Lower leg skin (tissue), 3 donors: ENCODE data around the gene SMIM32.

Experiments
- POLR2A ChIP-seq, 2 donors: fragments of 450-650 bp; IDR thresholded peaks; one replicate each; pipeline ENCODE4 v1.6.1; 2016 to 2017; ENCODE audit warnings: antibody characterized with exemption in 2 of 2, mild to moderate bottlenecking in 1 of 2, moderate library complexity in 1 of 2
- TF ChIP-seq, protein P1 (sequence below), 3 donors: fragments of 450-650 bp; IDR thresholded peaks; one replicate each; pipeline ENCODE4 v1.5.1; 2016; ENCODE audit warnings: antibody characterized with exemption in 3 of 3, mild to moderate bottlenecking in 3 of 3, moderate library complexity in 2 of 3

GRCh38 chr5:136228136-136228757 lies 35.3 kb upstream of the SMIM32 start:
- TF ChIP-seq, protein P1, sequence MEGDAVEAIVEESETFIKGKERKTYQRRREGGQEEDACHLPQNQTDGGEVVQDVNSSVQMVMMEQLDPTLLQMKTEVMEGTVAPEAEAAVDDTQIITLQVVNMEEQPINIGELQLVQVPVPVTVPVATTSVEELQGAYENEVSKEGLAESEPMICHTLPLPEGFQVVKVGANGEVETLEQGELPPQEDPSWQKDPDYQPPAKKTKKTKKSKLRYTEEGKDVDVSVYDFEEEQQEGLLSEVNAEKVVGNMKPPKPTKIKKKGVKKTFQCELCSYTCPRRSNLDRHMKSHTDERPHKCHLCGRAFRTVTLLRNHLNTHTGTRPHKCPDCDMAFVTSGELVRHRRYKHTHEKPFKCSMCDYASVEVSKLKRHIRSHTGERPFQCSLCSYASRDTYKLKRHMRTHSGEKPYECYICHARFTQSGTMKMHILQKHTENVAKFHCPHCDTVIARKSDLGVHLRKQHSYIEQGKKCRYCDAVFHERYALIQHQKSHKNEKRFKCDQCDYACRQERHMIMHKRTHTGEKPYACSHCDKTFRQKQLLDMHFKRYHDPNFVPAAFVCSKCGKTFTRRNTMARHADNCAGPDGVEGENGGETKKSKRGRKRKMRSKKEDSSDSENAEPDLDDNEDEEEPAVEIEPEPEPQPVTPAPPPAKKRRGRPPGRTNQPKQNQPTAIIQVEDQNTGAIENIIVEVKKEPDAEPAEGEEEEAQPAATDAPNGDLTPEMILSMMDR (IDR thresholded peaks at IDR 0.05) = no peak
- TF ChIP-seq POLR2A (IDR thresholded peaks at IDR 0.05) = no peak
